ENCODE data around the gene MEI1.
A peak's percentile ranks its signal among the peaks of the same experiment; 100 is the strongest.
"Not testable (repeated sequence)": the region's sequence is repeated elsewhere in the genome, so short reads cannot be mapped to it uniquely, and the experiment has no call there.

Gene MEI1

DNA sequence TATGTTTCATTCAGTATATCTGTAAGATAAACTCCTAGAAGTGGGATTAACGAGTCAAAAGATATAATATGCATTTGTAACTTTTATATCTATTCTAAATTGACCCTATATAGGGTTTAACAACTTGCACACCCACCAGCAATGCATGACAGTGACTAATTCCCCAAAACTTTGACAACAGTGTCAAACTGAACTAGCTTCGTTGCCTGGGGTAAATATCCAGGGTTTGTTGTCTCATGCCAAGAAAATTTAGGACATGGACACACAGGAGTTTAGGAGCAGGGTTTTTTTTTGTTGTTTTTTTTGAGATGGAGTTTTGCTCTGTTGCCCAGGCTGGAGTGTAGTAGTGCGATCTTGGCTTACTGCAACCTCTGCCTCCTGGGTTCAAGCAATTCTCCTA is 15.7 kb upstream of the MEI1 start:
- DNase-seq = no peak

DNA sequence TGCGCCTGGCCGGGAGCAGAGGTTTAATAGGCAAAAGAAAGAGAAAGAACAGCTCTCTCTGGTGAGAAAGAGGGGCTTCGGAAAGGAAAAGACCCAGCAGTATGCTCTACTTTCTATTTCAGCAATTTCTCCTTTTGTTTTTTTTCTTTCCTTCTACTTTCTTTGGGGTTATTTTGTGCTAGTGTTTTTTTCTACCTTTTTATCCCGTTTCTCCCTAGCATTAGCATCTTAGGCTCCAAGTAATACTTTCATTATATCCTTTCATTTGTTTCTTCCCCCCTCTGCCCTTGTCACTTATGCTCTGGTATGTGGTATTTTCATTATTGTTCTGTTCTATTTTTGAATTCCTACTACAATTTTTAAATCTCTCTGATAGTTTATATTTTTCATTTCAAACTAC is 15.1 kb upstream of the MEI1 start:
- DNase-seq = no peak

DNA sequence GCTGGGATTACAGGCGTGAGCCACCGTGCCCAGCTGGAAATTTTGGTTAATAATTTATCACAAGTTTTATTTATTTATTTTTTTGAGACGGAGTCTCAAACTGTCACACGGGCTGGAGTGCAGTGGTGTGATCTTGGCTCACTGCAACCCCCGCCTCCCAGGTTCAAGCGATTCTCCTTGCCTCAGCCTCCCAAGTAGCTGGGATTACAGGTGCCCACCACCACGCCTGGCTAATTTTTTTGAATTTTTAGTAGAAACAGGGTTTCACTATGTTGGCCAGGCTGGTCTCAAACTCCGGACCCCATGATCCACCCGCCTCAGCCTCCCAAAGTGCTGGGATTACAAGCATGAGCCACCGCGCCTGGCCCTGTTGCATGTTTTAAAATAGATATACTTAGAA is 12.4 kb upstream of the MEI1 start:
- DNase-seq = not testable (repeated sequence)

DNA sequence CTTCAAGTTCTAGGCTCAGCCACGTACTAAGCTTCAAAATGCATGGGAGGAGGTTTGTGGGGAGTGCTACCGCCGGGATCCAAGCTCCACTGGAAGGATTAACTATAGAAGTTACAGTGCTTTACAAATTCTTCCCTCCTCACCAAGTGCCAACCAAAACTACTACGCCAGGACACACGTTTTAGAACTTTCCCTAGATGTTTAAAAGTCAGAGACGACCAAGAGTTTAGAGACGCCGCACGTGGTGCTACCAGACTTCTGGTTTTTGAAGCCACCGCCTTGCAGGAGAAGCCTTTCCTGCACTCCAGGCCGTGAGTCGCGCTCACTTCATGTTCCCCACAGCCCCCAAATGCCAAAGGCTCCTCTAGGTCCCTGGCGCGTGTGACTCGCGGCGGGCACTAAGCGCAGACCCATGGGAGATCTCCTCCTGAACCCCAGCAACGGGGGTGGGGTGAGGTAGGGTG is 11.4 kb upstream of the MEI1 start:
- peak; percentile 45 for DNase-seq

DNA sequence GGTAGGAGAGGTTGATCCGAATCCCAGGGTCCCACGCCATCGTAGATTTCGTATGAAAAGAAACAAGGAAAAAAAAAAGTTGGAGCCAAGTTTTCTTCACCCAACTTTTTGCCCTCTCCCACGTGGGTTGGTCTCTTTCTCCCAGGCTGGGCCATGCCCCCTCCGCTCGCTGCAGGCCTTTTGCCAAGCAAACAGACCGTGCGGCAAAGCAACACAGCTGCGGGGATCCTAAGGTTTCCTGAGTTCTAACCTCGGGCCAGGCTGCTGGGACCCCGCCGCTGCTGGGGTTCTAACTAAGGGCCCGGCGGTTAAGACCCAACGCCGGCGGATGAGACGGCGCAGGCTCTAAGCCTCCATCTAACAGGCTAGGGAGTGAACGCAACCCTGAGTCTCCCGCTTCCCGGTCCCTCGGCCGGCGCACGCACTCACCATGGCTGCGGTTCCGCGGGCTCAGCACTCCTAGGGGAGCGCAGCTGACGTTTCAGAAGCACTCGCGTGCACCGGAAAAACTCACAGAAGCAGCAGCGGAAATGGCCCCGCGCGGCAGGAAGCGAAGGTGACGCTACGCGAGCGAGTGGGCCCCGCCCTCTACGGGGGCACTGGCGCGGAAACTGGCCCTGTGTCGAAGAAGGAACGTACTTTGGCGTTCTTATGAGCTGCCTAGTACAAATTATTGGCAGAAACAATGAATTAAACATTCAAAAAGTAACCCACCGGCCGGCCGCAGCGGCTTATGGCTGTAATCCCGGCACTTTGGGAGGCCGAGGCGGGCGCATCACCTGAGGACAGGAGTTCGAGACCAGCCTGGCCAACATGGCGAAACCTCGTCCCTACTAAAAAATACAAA is 10.7 kb upstream of the MEI1 start, which contains the start of gene SNU13:
Gene SNU13, minus strand, starts transcription at position 503 of the 847 bp plus-strand sequence. Its CDS starts 71 bp downstream, at position 432.
- DNase-seq = peak; percentile 95

DNA sequence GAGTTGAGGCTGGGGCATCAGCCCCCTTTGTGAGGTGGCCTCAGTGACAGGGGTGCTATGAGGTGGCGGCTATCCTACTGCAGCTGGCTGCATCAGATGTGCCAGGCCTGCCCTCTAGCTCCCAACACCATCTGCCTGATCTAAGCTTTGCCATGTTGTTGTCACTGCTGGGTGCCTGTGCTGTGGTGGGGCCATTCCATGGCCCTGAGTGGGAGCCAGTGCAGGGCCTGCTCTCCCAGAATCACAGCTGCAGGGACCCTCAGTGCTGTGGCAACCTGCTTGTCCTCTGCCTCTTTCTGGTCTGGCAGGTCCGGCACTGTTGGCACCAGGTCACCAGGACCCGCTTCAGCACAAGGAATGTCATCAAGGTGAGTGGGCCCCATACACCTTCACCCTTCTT is 8.8 kb upstream of the MEI1 start:
- no peak for DNase-seq

DNA sequence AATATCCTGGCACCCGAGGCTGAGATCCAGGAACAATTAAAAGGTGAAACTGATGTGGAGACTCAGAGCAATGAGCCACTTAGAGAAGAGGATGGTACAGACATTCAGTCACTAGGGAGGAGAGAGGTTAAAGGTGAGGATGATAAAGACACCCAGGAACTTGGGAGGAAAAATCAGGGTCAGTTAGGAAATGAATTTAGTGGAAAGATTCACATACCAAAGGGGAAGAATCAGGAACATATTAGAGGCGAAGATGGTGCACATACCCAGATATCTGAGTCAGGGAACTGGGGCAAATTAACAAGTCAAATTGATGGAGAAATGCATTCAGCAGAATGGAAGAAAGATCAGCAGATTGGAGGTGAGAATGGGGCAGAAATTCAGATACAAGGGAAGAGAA is 4.1 kb upstream of the MEI1 start:
- DNase-seq = no peak

DNA sequence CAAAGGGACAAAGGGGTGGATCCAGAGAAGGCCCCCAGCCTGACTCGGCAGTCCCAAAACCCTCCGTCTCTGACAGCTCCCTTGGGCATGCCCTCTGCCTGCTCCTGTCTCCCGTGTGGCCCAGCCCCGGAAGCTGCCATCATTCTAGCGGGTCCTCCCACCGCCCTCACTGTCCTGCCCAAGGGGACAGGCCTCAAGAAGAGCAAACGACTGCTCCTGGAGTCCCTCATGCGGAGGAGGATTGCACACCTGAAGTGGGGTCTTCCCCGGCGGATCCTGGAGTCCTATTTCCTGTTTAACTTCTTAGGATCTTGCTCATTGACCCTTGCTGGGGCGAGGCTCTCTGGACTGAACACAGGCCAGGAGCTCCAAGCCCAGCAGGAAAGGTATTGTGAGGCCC is 2.6 kb upstream of the MEI1 start:
- no peak for DNase-seq

DNA sequence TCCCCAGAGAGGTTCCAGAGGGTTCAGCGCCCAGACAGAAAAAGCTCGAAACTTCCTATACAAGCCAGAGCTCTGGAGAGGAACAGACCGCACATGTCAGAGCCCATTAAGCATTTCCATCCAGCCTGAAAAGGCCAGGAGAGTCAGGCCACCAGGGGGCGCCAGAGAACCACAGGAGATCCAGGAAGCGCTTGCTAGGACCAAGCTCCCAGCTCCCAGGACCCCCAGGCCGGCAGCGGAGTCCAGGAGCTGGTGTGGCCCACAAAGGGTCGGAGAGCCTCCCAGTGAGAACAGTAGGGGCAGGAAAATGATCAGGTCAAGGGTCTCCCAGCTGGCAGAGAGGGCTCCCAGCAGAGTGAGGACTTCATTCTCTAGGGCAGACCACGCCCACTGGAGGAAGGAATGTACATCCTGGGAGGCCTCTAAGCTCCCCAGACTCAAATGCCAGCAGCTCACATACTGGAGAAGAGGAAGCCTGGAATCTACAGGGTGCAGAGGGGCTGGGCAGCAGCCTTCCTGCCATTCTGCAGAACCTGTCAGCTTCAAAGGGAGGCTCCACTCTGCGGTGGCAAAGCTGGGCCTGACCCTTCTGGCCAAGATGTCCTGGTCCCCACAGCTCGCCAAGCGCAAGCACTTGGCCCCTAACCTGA is 2.1 kb upstream of the MEI1 start:
- peak; percentile 94 for DNase-seq

DNA sequence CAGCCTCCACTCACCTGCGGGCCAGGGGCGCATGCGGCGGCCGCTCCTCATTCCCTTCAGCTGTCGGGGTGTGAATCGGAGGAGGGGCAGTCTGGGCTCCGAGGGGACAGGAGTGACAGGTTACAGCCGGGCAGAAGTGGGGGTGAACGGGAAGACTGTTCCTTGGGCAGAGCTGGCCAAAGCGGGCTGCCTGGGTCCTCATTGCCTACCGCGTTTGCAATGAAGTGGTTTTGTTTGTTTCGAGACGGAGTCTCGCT is 733 bp downstream of the MEI1 start:
- no peak for DNase-seq

DNA sequence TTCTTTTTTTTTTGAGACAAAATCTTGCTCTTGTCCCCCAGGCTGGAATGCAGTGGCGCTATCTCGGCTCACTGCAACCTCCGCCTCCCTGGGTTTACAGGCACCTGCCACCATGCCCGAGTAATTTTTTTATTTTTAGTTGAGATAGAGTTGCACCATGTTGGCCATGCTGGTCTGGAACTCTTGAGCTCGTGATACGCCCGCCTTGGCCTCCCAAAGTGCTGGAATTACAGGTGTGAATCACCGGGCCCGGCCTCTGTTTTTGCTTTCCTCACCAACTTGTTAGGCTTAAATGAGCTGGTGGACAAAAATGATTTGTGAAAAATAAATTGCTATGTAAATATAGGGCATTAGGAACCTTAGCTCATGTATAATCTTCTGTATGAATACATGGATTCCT is 3.5 kb downstream of the MEI1 start:
- DNase-seq = no peak

DNA sequence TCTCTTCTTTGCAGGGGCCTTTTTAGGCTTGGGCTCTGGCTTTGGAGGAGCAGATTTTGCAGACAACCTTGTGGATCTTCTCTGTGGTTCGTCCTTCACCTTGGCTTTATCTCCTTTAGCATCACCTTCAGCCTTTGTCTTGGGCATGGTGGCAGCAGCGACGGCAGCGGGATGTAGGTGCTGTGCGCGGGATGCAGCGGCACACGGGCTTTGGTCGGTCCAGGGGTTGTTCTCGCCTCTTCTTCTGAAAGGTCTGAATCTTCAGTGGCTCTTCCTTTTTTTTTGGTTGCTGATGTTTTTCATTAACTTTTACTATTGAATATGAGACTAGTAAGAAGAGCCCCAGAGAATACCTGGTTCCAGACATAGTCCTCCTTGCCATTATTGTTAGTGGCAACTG is 10.0 kb downstream of the MEI1 start:
- DNase-seq = no peak

DNA sequence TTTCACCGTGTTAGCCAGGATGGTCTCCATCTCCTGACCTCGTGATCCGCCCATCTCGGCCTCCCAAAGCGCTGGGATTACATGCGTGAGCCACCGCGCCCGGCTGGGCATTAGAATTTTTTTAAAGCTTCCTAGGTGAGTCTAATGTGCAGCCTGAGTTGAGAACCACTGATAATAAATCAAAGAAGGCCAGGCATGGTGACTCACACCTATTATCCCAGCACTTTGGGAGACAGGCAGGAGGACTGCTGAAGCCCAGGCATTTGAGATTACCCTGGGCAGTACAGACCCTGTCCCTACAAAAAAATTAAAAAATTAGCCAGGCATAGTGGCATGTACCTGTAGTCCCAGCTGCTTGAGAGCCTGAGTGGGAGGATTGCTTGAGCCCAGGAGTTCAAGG is 13.7 kb downstream of the MEI1 start:
- no peak for DNase-seq

DNA sequence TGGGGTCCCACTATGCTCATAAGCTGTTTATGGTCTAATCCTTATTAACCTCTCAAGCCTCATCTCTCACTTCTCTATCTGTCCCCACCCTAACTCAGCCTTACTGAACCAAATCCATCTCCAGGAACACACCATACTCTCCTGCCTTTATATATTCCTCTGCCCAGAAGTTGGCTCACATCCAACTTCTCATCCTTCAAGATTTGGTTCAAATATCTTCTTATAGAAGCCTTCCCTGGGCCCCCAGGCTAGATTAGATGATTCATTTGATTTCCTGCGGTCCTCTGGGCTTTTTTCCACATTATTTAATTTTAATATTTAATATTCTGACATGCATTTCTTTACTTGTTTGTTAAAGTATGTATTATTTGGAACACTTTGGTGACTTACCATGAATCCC is 23.2 kb downstream of the MEI1 start:
- no peak for DNase-seq

DNA sequence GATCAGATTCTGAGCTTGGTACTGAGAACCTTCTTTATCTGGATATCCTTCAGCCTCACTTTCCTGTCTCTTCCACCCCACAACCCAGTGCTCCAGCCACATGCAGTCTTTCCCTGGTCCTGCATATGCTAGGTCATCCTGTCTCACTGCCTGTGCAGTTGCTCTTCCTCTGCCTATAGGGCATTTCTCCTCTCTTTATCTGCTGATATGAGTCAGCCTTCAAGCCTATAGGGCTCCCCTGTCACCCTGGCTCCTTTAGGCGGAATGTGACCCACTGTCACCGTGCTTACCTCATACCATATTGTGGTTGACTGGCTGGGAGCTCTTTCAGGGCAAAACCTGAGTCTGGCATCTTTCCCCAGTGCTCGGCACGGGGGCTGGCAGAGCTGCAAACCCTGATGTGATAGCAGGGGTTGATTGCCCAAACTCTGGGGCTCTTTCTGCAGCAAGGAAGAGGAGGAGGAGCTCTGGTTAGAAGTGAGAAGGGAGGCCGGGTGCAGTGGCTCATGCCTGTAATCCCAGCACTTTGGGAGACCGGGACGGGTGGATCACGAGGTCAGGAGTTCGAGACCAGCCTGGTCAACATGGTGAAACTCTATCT is 26.3 kb downstream of the MEI1 start:
- DNase-seq = no peak

DNA sequence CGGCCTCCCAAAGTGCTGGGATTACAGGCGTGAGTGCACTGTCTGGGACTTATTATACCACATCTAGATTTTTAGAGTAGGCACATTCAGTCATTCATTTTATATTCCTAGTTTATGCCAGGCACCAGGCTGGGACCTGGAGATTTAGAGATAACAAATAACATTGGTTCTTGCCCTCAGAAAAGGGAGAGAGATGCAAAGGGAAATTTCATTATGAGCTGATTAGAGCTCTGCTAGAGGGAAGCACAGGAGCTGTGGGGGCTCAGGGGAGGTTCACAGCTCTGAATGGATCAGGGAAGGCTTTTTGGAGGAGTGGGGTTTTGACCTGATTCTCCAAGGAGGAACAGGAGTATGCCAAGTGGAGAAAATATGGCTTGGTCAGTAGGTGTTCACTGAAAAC is 32.3 kb downstream of the MEI1 start:
- DNase-seq = no peak

DNA sequence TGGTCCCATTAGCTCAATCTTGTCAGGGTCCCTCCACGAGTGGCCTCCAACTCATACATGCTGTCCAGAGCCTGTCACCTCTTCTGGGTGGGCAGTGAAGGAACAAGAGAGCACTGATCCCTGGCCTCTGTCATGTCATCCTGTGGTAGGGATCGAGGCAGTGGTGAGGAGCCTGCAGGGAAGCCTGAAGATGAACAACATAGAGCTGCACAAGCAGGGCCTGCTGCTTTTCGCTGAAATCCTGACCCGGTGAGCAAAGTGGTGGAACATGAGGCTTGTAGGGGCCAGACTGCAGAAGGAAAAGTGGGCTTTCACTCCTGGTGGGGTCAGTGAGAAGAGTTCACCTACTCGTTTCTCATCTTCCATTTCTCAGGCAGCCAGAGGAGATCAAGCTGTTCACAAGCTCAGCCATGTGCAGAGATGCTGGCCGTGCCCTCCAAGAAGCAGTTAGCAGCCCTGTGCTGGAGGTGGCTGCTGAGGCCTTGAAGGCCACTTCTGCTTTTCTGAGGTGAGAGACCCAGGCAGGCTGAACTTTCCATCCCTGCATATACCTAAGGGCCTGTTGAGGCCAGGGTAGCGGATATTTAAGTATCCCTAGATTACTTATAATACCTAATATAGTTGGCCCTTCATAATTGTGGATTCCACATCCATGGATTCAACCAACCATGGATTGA is 32.9 kb downstream of the MEI1 start:
- no peak for DNase-seq

DNA sequence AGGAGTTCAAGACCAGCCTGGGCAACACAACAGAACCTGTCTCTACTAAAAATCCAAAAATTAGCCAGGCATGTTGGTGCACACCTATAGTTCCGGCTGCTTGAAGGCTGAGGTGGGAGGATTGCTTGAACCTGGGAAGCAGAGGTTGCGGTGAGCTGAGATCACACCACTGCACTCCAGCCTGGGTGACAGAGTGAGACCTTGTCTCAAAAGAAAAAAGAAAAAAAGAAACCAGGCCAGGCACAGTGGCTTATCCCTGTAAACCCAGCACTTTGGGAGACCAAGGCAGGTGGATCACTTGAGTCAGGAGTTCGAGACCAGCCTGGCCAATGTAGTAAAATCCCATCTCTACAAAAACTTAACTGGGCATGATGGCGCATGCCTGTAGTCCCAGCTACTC is 33.9 kb downstream of the MEI1 start:
- not testable (repeated sequence) for DNase-seq

DNA sequence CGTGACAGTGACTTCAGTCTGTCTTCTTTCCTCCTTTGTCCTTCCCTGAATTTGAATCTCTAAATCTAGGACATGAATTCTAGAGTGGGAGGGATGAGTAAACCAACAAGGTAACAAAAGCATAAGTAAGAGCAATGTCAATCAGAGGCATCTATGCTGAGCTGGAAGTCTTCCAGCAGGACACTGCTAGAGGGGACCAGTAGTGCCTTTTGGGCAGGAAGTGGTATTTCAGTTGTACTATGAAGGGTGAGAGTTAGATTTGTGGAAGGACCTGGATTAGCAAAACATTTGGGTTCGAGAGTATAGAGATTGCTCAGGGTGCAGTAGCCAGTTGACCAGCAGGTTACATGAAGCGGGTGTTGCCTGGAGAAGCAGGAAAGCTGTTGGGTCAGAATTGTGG is 40.3 kb downstream of the MEI1 start:
- DNase-seq = no peak

DNA sequence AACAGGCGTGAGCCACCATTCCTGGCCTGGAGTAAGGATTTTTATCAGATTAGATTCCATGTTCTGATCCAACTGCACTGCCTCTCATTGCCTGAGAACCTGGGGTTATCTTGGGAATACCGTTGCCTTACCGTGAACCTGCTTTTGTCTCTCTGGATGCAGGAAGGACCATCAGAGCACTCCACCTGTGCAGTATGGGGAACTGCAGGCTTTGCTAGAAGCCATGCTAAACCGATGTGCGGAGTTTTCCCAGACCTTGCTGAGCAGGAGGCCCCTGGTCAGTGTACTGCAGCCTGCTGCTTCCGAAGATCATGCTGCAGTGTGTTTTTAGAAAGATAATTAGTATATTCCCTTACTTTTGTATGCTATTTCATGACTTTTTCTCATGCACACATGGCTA is 43.6 kb downstream of the MEI1 start:
- DNase-seq = no peak

DNA sequence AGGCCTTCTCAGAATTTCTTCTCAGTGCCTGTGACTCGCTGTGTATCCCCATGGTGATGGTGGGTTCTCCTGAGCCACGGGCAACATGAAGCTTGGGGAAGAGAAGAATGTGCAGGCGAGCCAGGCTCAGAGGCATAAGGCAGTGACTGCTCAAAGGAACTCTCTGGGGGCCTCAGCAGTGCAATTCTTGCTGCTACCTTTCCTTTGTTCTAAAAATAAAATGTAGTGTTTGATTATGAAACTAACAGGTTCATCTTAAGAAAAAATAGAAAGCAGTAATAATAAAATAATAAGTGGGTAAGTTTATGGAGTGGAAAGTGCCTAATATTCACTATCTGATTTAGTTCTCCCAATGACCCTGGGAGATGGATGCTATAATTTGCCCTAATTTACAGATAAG is 46.7 kb downstream of the MEI1 start:
- DNase-seq = no peak

DNA sequence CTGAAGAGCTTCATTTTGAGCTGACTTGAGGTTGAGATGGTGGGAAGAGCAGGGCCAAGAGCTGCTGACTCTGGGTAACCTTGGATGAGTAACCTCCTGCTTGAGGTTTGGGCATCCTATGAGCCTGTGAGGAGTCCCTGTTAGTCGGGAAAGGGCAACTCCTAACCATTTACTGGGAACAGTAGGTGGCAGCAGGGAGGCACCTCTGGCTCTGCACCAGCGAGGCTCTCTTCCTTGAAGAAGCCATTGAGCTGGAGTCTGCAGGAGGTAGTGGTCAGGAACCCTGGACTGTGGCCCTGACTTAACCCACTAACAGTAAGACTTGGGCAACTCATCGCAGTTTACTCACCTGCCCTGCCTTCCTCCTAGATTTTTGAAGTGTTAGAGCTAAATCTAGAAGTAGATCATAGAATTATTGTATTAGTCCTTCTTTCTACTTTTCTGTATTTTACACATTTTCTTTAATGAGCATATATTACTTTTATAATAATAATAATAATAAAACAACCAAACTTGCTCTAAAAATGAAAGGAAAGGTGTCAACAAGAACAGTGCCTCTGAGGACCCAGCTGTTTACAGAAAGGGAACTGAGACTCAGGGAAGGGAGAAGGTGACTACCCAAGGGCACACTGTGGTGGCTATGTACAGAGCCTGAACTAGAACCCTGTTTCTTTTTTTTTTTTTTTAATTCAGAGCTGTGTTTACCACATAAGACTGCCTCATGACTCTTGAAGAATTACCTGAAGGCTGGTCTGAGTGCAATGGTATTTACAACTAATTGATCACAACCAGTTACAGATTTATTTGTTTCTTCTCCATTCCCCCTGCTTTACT is 47.5 kb downstream of the MEI1 start:
- DNase-seq = peak; percentile 87
